GM21526 (cell line): ENCODE data around the gene CSGALNACT2.

Source experiments
- ATAC-seq: cut with Tn5 transposase; IDR thresholded peaks from one replicate; pipeline ENCODE4 v1.9.1; 2021; ENCODE audit warnings: moderate library complexity; ENCODE audit not compliant: unreplicated experiment, low FRiP score

Gene CSGALNACT2

GRCh38 chr10:43224321-43224720 is 86.1 kb downstream of the CSGALNACT2 start:
- ATAC-seq, result no peak

GRCh38 chr10:43225004-43225786 is 87.0 kb downstream of the CSGALNACT2 start:
- ATAC-seq, result no peak

GRCh38 chr10:43225787-43226153 is 87.5 kb downstream of the CSGALNACT2 start:
- ATAC-seq, result no peak

- ATAC-seq, result no peak
Observed at GRCh38 chr10:43226441-43226840, 88.2 kb downstream of the CSGALNACT2 start.

- ATAC-seq, result no peak
Observed at GRCh38 chr10:43226851-43227845, 88.9 kb downstream of the CSGALNACT2 start.

GRCh38 chr10:43227911-43228782 is 89.9 kb downstream of the CSGALNACT2 start:
- no peak for ATAC-seq

GRCh38 chr10:43228783-43229207 is 90.5 kb downstream of the CSGALNACT2 start:
- no peak for ATAC-seq

- ATAC-seq, result no peak
Observed at GRCh38 chr10:43229208-43230061, 91.2 kb downstream of the CSGALNACT2 start.

- ATAC-seq, result no peak
Observed at GRCh38 chr10:43230101-43230908, 92.1 kb downstream of the CSGALNACT2 start.

- no peak for ATAC-seq
Observed at GRCh38 chr10:43230909-43231522, 92.8 kb downstream of the CSGALNACT2 start.

- ATAC-seq, result no peak
Observed at GRCh38 chr10:43231523-43232078, 93.4 kb downstream of the CSGALNACT2 start.

GRCh38 chr10:43233601-43234430 is 95.6 kb downstream of the CSGALNACT2 start:
- no peak for ATAC-seq

GRCh38 chr10:43234471-43235041 is 96.3 kb downstream of the CSGALNACT2 start:
- no peak for ATAC-seq
